HCT116 (cell line): Measurements from ENCODE around the gene SACM1L.

Experiments
- CBX3 ChIP-seq: IDR thresholded peaks from 2 replicates; pipeline ENCODE4 v1.6.1; 2012; ENCODE audit warnings: low read depth
- CEBPB ChIP-seq: IDR thresholded peaks from 2 replicates; pipeline ENCODE4 v1.6.1; 2012; ENCODE audit warnings: low read depth
- CTCF ChIP-seq, 3 experiments: fragments of 200-600 bp in 1 of 3; sonication (generic) in 1 of 3; IDR thresholded peaks in 2 of 3; conservative IDR thresholded peaks in 1 of 3; 2 replicates each; pipeline ENCODE4 v1.5.1; 2012 to 2017; ENCODE audit warnings: low read depth in 2 of 3, low read length in 2 of 3, antibody characterized with exemption in 1 of 3, borderline replicate concordance in 1 of 3, control low read depth in 1 of 3, mild to moderate bottlenecking in 1 of 3, mixed read lengths in 1 of 3, mixed run types in 1 of 3, moderate library complexity in 1 of 3; ENCODE audit not compliant: insufficient read depth in 1 of 3
- EZH2 ChIP-seq: fragments of 200-600 bp; sonication (generic); IDR thresholded peaks from 2 replicates; pipeline ENCODE4 v1.6.1; 2017; ENCODE audit warnings: antibody characterized with exemption, mixed run types
- FOSL1 ChIP-seq: IDR thresholded peaks from 2 replicates; pipeline ENCODE4 v1.6.1; 2012; ENCODE audit warnings: low read depth
- MAX ChIP-seq: IDR thresholded peaks from 2 replicates; pipeline ENCODE4 v1.6.1; 2012
- POLR2A ChIP-seq: IDR thresholded peaks from 2 replicates; pipeline ENCODE4 v1.7.0; 2011; ENCODE audit warnings: borderline replicate concordance; ENCODE audit not compliant: insufficient read depth, insufficient read length; ENCODE audit errors: extremely low read depth
- POLR2AphosphoS5 ChIP-seq: IDR thresholded peaks from 2 replicates; pipeline ENCODE4 v1.6.1; 2011; ENCODE audit warnings: mild to moderate bottlenecking, low read depth, low read length, moderate library complexity
- REST ChIP-seq: IDR thresholded peaks from 2 replicates; pipeline ENCODE4 v1.6.1; 2012; ENCODE audit warnings: low read depth
- SIN3A ChIP-seq: IDR thresholded peaks from 2 replicates; pipeline ENCODE4 v1.6.1; 2012; ENCODE audit warnings: low read depth
- TCF7L2 ChIP-seq: IDR thresholded peaks from 2 replicates; pipeline ENCODE4 v1.7.0; 2011; ENCODE audit warnings: borderline replicate concordance, inconsistent platforms; ENCODE audit not compliant: insufficient read depth, insufficient read length; ENCODE audit errors: extremely low read depth
- YY1 ChIP-seq: IDR thresholded peaks from 2 replicates; pipeline ENCODE4 v1.6.1; 2011; ENCODE audit warnings: low read length, low read depth, moderate library complexity, mild to moderate bottlenecking; ENCODE audit not compliant: insufficient replicate concordance; ENCODE audit errors: extremely low read depth
- ZBTB33 ChIP-seq: IDR thresholded peaks from 2 replicates; pipeline ENCODE4 v1.6.1; 2011; ENCODE audit warnings: mild to moderate bottlenecking, low read length, moderate library complexity; ENCODE audit not compliant: insufficient replicate concordance; ENCODE audit errors: extremely low read depth
- ZNF274 ChIP-seq: fragments of 200-500 bp; sonication (Bioruptor generic); IDR thresholded peaks from 2 replicates; pipeline ENCODE4 v1.6.1; 2014; ENCODE audit warnings: mild to moderate bottlenecking, low read depth, low read length, inconsistent platforms

GRCh38 chr3:45753095-45753494 is 63.9 kb downstream of the SACM1L start:
- no peak for TF ChIP-seq POLR2A
- TF ChIP-seq POLR2AphosphoS5: no peak
- TF ChIP-seq SIN3A: no peak
- TF ChIP-seq TCF7L2: no peak
- no peak for TF ChIP-seq EZH2
- TF ChIP-seq CTCF (IDR thresholded peaks at IDR 0.05 in 2 of 3, conservative IDR thresholded peaks at IDR 0.05 in 1 of 3; ENCODE audit: borderline replicate concordance in 1 of 3, insufficient read depth in 1 of 3, low read depth in 2 of 3, low read length in 2 of 3): no peak
- TF ChIP-seq MAX: no peak
- no peak for TF ChIP-seq CEBPB
- TF ChIP-seq YY1: no peak
- no peak for TF ChIP-seq CBX3
- TF ChIP-seq REST: no peak
- TF ChIP-seq ZNF274: no peak
- no peak for TF ChIP-seq ZBTB33
- no peak for TF ChIP-seq FOSL1
